HepG2 (cell line): ENCODE results near the gene KDM2B.

ENCODE experiments used
- ATF6 ChIP-seq: sonication (generic); formaldehyde crosslinking; conservative IDR thresholded peaks from 2 replicates; pipeline ENCODE4 v1.4.0; 2020; ENCODE audit warnings: missing genetic modification reagents
- CHD2 ChIP-seq: IDR thresholded peaks from 2 replicates; pipeline ENCODE4 v1.6.1; 2011; ENCODE audit warnings: low read depth, low read length, improper control_type of control experiment
- ELF3 ChIP-seq: IDR thresholded peaks from 2 replicates; pipeline ENCODE4 v1.6.1; 2016; ENCODE audit warnings: missing genetic modification reagents, missing compliant biosample characterization
- GLI4 ChIP-seq: sonication (generic); formaldehyde crosslinking; IDR thresholded peaks from 2 replicates; pipeline ENCODE4 v1.5.1; 2020; ENCODE audit warnings: missing genetic modification reagents, mild to moderate bottlenecking, moderate library complexity, borderline replicate concordance
- MEIS2 ChIP-seq: sonication (generic); formaldehyde crosslinking; IDR thresholded peaks from 2 replicates; pipeline ENCODE4 v1.9.0; 2021; ENCODE audit warnings: mild to moderate bottlenecking, missing genetic modification reagents
- MYC ChIP-seq: sonication (generic); formaldehyde crosslinking; IDR thresholded peaks from 2 replicates; pipeline ENCODE4 v1.9.0; 2021; ENCODE audit warnings: missing genetic modification reagents, borderline replicate concordance
- ZNF263 ChIP-seq: sonication (generic); formaldehyde crosslinking; IDR thresholded peaks from 2 replicates; pipeline ENCODE4 v1.4.0; 2020; ENCODE audit warnings: missing genetic modification reagents
- ZNF274 ChIP-seq: sonication (generic); formaldehyde crosslinking; IDR thresholded peaks from 2 replicates; pipeline ENCODE4 v1.5.1; 2020; ENCODE audit warnings: mild to moderate bottlenecking, missing genetic modification reagents
- TF ChIP-seq, protein P1 (sequence below), 2 experiments: IDR thresholded peaks; 2 replicates each; pipeline ENCODE4 v1.6.1; 2011 to 2012; ENCODE audit warnings: low read length in 2 of 2, borderline replicate concordance in 1 of 2, low read depth in 1 of 2, mild to moderate bottlenecking in 1 of 2, moderate library complexity in 1 of 2

DNA sequence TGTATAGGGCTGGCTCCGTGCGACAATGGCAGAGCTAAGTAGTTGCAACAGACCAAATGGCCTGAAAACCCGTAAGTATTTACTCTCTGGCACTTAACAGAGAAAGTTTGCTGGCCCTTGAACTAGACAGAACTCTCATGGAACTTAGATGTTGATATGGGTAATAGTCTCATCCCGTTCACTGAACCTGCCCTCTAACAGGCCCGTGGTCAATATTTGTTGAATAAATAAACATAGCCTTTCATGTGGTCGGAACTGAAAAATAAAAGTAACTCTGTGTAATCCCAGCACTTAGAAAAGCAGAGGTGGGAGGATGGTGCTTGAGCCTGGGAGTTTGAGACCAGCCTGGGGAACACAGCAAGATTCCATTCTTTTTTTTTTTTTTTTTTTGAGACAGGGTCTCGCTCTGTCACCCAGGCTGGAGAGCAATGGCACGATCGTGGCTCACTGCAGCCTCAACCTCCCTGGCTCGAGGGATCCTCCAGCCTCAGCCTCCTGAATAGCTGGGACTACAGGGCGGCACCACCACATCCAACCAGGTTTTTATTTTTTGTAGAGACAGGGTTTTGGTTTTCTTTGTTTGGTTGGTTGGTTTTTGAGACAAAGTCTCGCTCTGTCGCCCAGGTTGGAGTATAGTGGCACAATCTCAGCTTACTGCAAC is 29.7 kb downstream of the KDM2B start:
- no peak for TF ChIP-seq MYC
- TF ChIP-seq, protein P1, sequence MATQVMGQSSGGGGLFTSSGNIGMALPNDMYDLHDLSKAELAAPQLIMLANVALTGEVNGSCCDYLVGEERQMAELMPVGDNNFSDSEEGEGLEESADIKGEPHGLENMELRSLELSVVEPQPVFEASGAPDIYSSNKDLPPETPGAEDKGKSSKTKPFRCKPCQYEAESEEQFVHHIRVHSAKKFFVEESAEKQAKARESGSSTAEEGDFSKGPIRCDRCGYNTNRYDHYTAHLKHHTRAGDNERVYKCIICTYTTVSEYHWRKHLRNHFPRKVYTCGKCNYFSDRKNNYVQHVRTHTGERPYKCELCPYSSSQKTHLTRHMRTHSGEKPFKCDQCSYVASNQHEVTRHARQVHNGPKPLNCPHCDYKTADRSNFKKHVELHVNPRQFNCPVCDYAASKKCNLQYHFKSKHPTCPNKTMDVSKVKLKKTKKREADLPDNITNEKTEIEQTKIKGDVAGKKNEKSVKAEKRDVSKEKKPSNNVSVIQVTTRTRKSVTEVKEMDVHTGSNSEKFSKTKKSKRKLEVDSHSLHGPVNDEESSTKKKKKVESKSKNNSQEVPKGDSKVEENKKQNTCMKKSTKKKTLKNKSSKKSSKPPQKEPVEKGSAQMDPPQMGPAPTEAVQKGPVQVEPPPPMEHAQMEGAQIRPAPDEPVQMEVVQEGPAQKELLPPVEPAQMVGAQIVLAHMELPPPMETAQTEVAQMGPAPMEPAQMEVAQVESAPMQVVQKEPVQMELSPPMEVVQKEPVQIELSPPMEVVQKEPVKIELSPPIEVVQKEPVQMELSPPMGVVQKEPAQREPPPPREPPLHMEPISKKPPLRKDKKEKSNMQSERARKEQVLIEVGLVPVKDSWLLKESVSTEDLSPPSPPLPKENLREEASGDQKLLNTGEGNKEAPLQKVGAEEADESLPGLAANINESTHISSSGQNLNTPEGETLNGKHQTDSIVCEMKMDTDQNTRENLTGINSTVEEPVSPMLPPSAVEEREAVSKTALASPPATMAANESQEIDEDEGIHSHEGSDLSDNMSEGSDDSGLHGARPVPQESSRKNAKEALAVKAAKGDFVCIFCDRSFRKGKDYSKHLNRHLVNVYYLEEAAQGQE (IDR thresholded peaks at IDR 0.05; ENCODE audit: borderline replicate concordance in 1 of 2, low read depth in 1 of 2, low read length in 2 of 2): peak in 1 of 2 experiments; percentile 66; a peak in 1 of 4 replicates
- peak; percentile 72; the same call in 1 of the 2 replicates for TF ChIP-seq ELF3
- peak; percentile 83 for TF ChIP-seq ZNF263 (CRISPR knock-in tag)
- TF ChIP-seq GLI4 (CRISPR knock-in tag): no peak
- TF ChIP-seq CHD2: no peak
- TF ChIP-seq ATF6 (CRISPR knock-in tag): no peak
- no peak for TF ChIP-seq ZNF274 (CRISPR knock-in tag)
- TF ChIP-seq MEIS2 (CRISPR knock-in tag): peak; percentile 44; the same call in 1 of the 2 replicates
